GM18507 (cell line): Measurements from ENCODE around the gene SEPSECS.

Source experiments
- DNase-seq: peaks from one replicate; pipeline ENCODE4 v3.0.0; 2011; ENCODE audit warnings: low read depth; ENCODE audit not compliant: insufficient read length; ENCODE audit errors: extremely low spot score
- FAIRE-seq: peaks from 2 replicates; lab custom pipeline; 2011; peaks lifted over from hg19 to GRCh38; lab: Jason Lieb, UNC

Gene SEPSECS

GRCh38 chr4:25113915-25114904, 46.0 kb downstream of the SEPSECS start:
- DNase-seq (no peak), FAIRE-seq (no peak)

- FAIRE-seq (no peak), DNase-seq (no peak)
Observed at GRCh38 chr4:25112995-25113380, 47.3 kb downstream of the SEPSECS start.

- no peak for DNase-seq
- FAIRE-seq: no peak
Observed at GRCh38 chr4:25112366-25112994, 47.8 kb downstream of the SEPSECS start.

GRCh38 chr4:25111648-25112196, 48.5 kb downstream of the SEPSECS start:
- DNase-seq (no peak), FAIRE-seq (no peak)

GRCh38 chr4:25110527-25111329, 49.5 kb downstream of the SEPSECS start:
- FAIRE-seq (no peak), DNase-seq (no peak)

- DNase-seq (no peak), FAIRE-seq (no peak)
Observed at GRCh38 chr4:25109511-25109910, 50.7 kb downstream of the SEPSECS start.

- no peak for FAIRE-seq
Observed at GRCh38 chr4:25108556-25108955, 51.7 kb downstream of the SEPSECS start.

GRCh38 chr4:25107827-25108516, 52.3 kb downstream of the SEPSECS start:
- DNase-seq (no peak), FAIRE-seq (no peak)

More at GRCh38 chr4:25108556-25108955, 51.7 kb downstream of the SEPSECS start:
- DNase-seq: no peak

- FAIRE-seq (no peak), DNase-seq (no peak)
Observed at GRCh38 chr4:25106363-25107151, 53.7 kb downstream of the SEPSECS start.

- no peak for DNase-seq
- no peak for FAIRE-seq
Observed at GRCh38 chr4:25104591-25104990, 55.7 kb downstream of the SEPSECS start.

- DNase-seq: no peak
- FAIRE-seq: no peak
Observed at GRCh38 chr4:25103418-25103817, 56.8 kb downstream of the SEPSECS start.

GRCh38 chr4:25101836-25102235, 58.4 kb downstream of the SEPSECS start:
- FAIRE-seq: no peak
- DNase-seq: no peak

GRCh38 chr4:25100710-25101109, 59.5 kb downstream of the SEPSECS start:
- FAIRE-seq (no peak), DNase-seq (no peak)

- FAIRE-seq (no peak), DNase-seq (no peak)
Observed at GRCh38 chr4:25100021-25100555, 60.2 kb downstream of the SEPSECS start.

- DNase-seq: no peak
Observed at GRCh38 chr4:25098964-25099891, 61.0 kb downstream of the SEPSECS start.

GRCh38 chr4:25096981-25097443, 63.2 kb downstream of the SEPSECS start:
- DNase-seq (no peak), FAIRE-seq (no peak)

More at GRCh38 chr4:25098964-25099891, 61.0 kb downstream of the SEPSECS start:
- no peak for FAIRE-seq
